HepG2 (cell line): ENCODE data around the gene APBB1. TPM values are rescaled to one million over a fixed set of nuclear protein-coding genes. Genes with fewer than 3 reads are reported as not detected.

Experiments
- ATAC-seq: fragments of 200-7000 bp; cut with Tn5 transposase; 3 replicates; pipeline ENCODE4 v1.9.1; 2020; ENCODE audit warnings: mild to moderate bottlenecking, moderate library complexity
- BruUV-seq: library from RNA; stranded (reverse); fragments of 400-500 nt; replicated peaks from 2 replicates; lab custom pipeline; 2021; lab: Mats Ljungman, UMichigan
- CTCF ChIA-PET: fragments of 300-600 bp; formaldehyde crosslinking; extraction: SDS; loops from one replicate; lab custom pipeline; 2021; ENCODE audit warnings: low total read pairs, inconsistent platforms, low intra/inter-chr PET ratio; lab: Yijun Ruan, JAX
- POLR2A ChIA-PET: fragments of 350-600 bp; sonication (Branson Sonifier 250); formaldehyde crosslinking; loops from one replicate; lab custom pipeline; 2020; ENCODE audit warnings: antibody characterized with exemption, inconsistent platforms; lab: Yijun Ruan, JAX
- DNase-seq: peaks from one replicate; pipeline ENCODE4 v3.0.0-alpha.2; 2015; ENCODE audit warnings: low spot score
- FAIRE-seq: peaks from 3 replicates; lab custom pipeline; 2011; peaks lifted over from hg19 to GRCh38; lab: Jason Lieb, UNC
- H2AFZ ChIP-seq: one replicate; pipeline ENCODE4 v1.6.1; 2011; ENCODE audit warnings: low read length, inconsistent platforms
- H3K27ac ChIP-seq: fragments of 300-600 bp; 3 replicates; pipeline ENCODE4 v1.8.0; 2011; ENCODE audit warnings: mixed run types, mild to moderate bottlenecking, mixed read lengths, low read length, inconsistent platforms; ENCODE audit not compliant: insufficient read depth; ENCODE audit errors: extremely low read length
- H3K27me3 ChIP-seq, 2 experiments: fragments of 200-600 bp in 1 of 2; 2 replicates in 1 of 2; 3 replicates in 1 of 2; pipeline versions ENCODE4 v1.6.0 to v1.8.0; 2011; ENCODE audit warnings: low read length in 2 of 2, mild to moderate bottlenecking in 2 of 2, moderate library complexity in 2 of 2, inconsistent platforms in 1 of 2; ENCODE audit not compliant: insufficient read depth in 2 of 2, control insufficient read depth in 1 of 2
- H3K36me3 ChIP-seq, 2 experiments: fragments of 200-600 bp in 1 of 2; replicated peaks in 1 of 2; 2 replicates in 1 of 2; 3 replicates in 1 of 2; pipeline versions ENCODE4 v1.5.1 to v1.8.0; 2011; ENCODE audit warnings: low read length in 2 of 2, inconsistent platforms in 1 of 2; ENCODE audit not compliant: insufficient read depth in 2 of 2, control insufficient read depth in 1 of 2
- H3K4me1 ChIP-seq: 2 replicates; pipeline ENCODE4 v1.5.1; 2012; ENCODE audit warnings: low read length, inconsistent platforms; ENCODE audit not compliant: insufficient read depth
- H3K4me2 ChIP-seq: 2 replicates; pipeline ENCODE4 v1.6.0; 2011; ENCODE audit warnings: low read depth, low read length, inconsistent platforms
- H3K4me3 ChIP-seq, 3 experiments: fragments of 200-600 bp in 1 of 3; sonication (generic), shearing (Covaris generic) in 1 of 3; replicated peaks in 1 of 3; 2 replicates each; pipeline ENCODE4 v1.5.1; 2011 to 2016; ENCODE audit warnings: low read length in 3 of 3, inconsistent platforms in 2 of 3, low read depth in 2 of 3, mild to moderate bottlenecking in 2 of 3, control low read depth in 1 of 3, mixed read lengths in 1 of 3; ENCODE audit not compliant: insufficient read depth in 1 of 3
- H3K79me2 ChIP-seq: one replicate; pipeline ENCODE4 v1.6.1; 2011; ENCODE audit warnings: low read length, inconsistent platforms; ENCODE audit not compliant: insufficient read depth
- H3K9ac ChIP-seq: 2 replicates; pipeline ENCODE4 v1.6.0; 2011; ENCODE audit warnings: mild to moderate bottlenecking, low read depth, low read length, inconsistent platforms; ENCODE audit not compliant: insufficient read depth
- H3K9me3 ChIP-seq: 2 replicates; pipeline ENCODE4 v1.5.1; 2012; ENCODE audit warnings: mild to moderate bottlenecking, low read length
- H4K20me1 ChIP-seq: 2 replicates; pipeline ENCODE4 v1.6.0; 2011; ENCODE audit warnings: inconsistent platforms, mild to moderate bottlenecking, low read length, moderate library complexity; ENCODE audit not compliant: insufficient read depth
- ARID5B ChIP-seq: IDR thresholded peaks from 2 replicates; pipeline ENCODE4 v1.4.0; 2020; ENCODE audit warnings: mild to moderate bottlenecking, missing genetic modification reagents
- CREBL2 ChIP-seq: sonication (generic); formaldehyde crosslinking; IDR thresholded peaks from 2 replicates; pipeline ENCODE4 v1.8.1; 2023; ENCODE audit warnings: missing genetic modification reagents, mild to moderate bottlenecking, borderline replicate concordance
- CSRNP2 ChIP-seq: sonication (generic); formaldehyde crosslinking; conservative IDR thresholded peaks from 2 replicates; pipeline ENCODE4 v1.8.0; 2022; ENCODE audit warnings: low read depth, missing genetic modification reagents
- KDM6A ChIP-seq: IDR thresholded peaks from 2 replicates; pipeline ENCODE4 v1.6.1; 2016; ENCODE audit warnings: low read depth
- MXD1 ChIP-seq: sonication (generic); formaldehyde crosslinking; IDR thresholded peaks from 2 replicates; pipeline ENCODE4 v1.4.0; 2020; ENCODE audit warnings: mild to moderate bottlenecking, missing genetic modification reagents
- MXI1 ChIP-seq: IDR thresholded peaks from 3 replicates; pipeline ENCODE4 v1.6.1; 2012; ENCODE audit warnings: low read depth, low read length, inconsistent platforms, borderline replicate concordance
- ZNF253 ChIP-seq: sonication (generic); formaldehyde crosslinking; IDR thresholded peaks from 2 replicates; pipeline ENCODE4 v1.8.0; 2022; ENCODE audit warnings: mild to moderate bottlenecking, missing genetic modification reagents, borderline replicate concordance
- ZNF263 ChIP-seq: sonication (generic); formaldehyde crosslinking; IDR thresholded peaks from 2 replicates; pipeline ENCODE4 v1.4.0; 2020; ENCODE audit warnings: missing genetic modification reagents
- ZNF652 ChIP-seq: IDR thresholded peaks from 2 replicates; pipeline ENCODE4 v1.6.1; 2016; ENCODE audit warnings: low read depth, borderline replicate concordance
- WGBS: methylation state at CpG from one replicate; pipeline ENCODE4 v1.1.6; 2017; ENCODE audit warnings: low lambda C conversion rate; 5-methylcytosine and 5-hydroxymethylcytosine counted together
- in situ Hi-C: cut with HindIII; loops from 2 replicates; pipeline ENCODE4 v1.10.0; 2017; ENCODE audit warnings: low pct_unique_long_range_greater_than_20kb; ENCODE audit not compliant: extremely low pct_ligation_motif_present
- intact Hi-C: fragments of 100-400 bp; cut with micrococcal nuclease; formaldehyde crosslinking; loops from one replicate; pipeline ENCODE4 v1.10.0; 2022; ENCODE audit not compliant: unreplicated experiment
- polyA plus RNA-seq, 8 experiments: library from polyadenylated mRNA; depleted of rRNA in 3 of 8; stranded (reverse) in 7 of 8; unstranded in 1 of 8; fragments of >200 nt; fragmentation: Illumina TruSeq in 4 of 8; extraction: Trizol in 4 of 8; gene quantifications; 2 replicates each; pipeline versions ENCODE4 v1.2.1 to v1.2.3, GENCODE V29; 2011 to 2016; ENCODE audit warnings: low read depth in 4 of 8, missing spikeins in 1 of 8, mixed read lengths in 1 of 8; ENCODE audit not compliant: insufficient read depth in 1 of 8
- total RNA-seq, 5 experiments: library from RNA; depleted of rRNA; stranded (reverse); fragments of >200 nt; fragmentation: Illumina TruSeq; extraction: Trizol; gene quantifications; 2 replicates each; pipeline ENCODE4 v1.2.3, GENCODE V29; 2016; ENCODE audit warnings: low read depth in 1 of 5

The APBB1 gene
- total and polyA plus RNA-seq, 2 of the 13 experiments (the other 11 are each of a cell fraction or from before 2014, with no cell fraction given): 1.7 to 3.5 TPM

- Histone ChIP-seq H3K27me3 (no peaks in the 10 kb centered on the region), H3K4me2 (no peak overlapping the region), H3K27ac (no peak overlapping the region), H3K4me3 (no peak overlapping the region), H2AFZ (no peak overlapping the region), H4K20me1 (no peaks in the 10 kb centered on the region), H3K4me1 (peaks cover 55% of the 10 kb centered on the region), H3K79me2 (no peaks in the 10 kb centered on the region), H3K9me3 (no peaks in the 10 kb centered on the region), H3K9ac (no peak overlapping the region), H3K36me3 (no peaks in the 10 kb centered on the region)
- TF ChIP-seq KDM6A (CRISPR knock-in tag) (no peak), ZNF263 (CRISPR knock-in tag) (no peak), ZNF253 (CRISPR knock-in tag) (no peak), ARID5B (CRISPR knock-in tag) (no peak), MXD1 (CRISPR knock-in tag) (no peak), ZNF652 (CRISPR knock-in tag) (no peak), CREBL2 (CRISPR knock-in tag) (no peak), CSRNP2 (CRISPR knock-in tag) (no peak), MXI1 (no peak)
- ChIA-PET POLR2A (interaction anchor here (1.9 to 3.9 kb wide), 2 partner anchors 19 to 31 kb away, joined by 5 to 22 read pairs; partner anchors contain the start of gene APBB1), CTCF (interaction anchor here (1.5 kb wide), 1 partner anchor 68 kb away, joined by 9 read pairs; no protein-coding TSS in a partner anchor)
- no peak for DNase-seq
- no peak for FAIRE-seq
- BruUV-seq: no TSS peak
- in situ Hi-C loops (no loop called here), intact Hi-C loops (no loop called here)
- ATAC-seq: no peak
- WGBS: 84% methylated on average over 3 of the region's 3 CpGs
Measured at GRCh38 chr11:6437993-6438392, 19.1 kb upstream of the APBB1 start.
